HCT116 (cell line): Measurements from ENCODE around the gene SMCO4. TPM values are rescaled to one million over a fixed set of nuclear protein-coding genes. Genes with fewer than 3 reads are reported as not detected.

Experiments used
- ATAC-seq: fragments of 200-7000 bp; cut with Tn5 transposase; 2 replicates; pipeline ENCODE4 v1.9.1; 2020; ENCODE audit warnings: mild to moderate bottlenecking, moderate library complexity
- BruUV-seq: library from RNA; stranded (reverse); fragments of 400-500 nt; replicated peaks from 2 replicates; lab custom pipeline; 2021; lab: Mats Ljungman, UMichigan
- CTCF ChIA-PET: fragments of 300-600 bp; sonication (Branson Sonifier 250); formaldehyde crosslinking; loops from one replicate; lab custom pipeline; 2021; ENCODE audit warnings: antibody characterized with exemption; lab: Charles Lee
- POLR2A ChIA-PET: fragments of 300-600, 350-600 bp; sonication (Branson Sonifier 250); formaldehyde crosslinking; loops from one replicate; lab custom pipeline; 2021; ENCODE audit warnings: antibody characterized with exemption; lab: Charles Lee
- RAD21 ChIA-PET, 2 experiments: fragments of 300-600 bp; sonication (Branson Sonifier 250); formaldehyde crosslinking; loops; one replicate each; lab custom pipeline; 2023; ENCODE audit warnings: low total read pairs in 2 of 2; ENCODE audit not compliant: uncharacterized antibody in 2 of 2, unreplicated experiment in 2 of 2, low non-redundant PET in 1 of 2; lab: Charles Lee
- DNase-seq: peaks from one replicate; pipeline ENCODE4 v3.0.0-alpha.2; 2010; ENCODE audit warnings: low read depth, low spot score
- H2AFZ ChIP-seq: fragments of 200-600 bp; shearing (Covaris generic), sonication (generic); 2 replicates; pipeline ENCODE4 v1.6.1; 2017; ENCODE audit warnings: low read depth, mixed run types, mixed read lengths, antibody characterized with exemption, low read length; ENCODE audit not compliant: poor library complexity, severe bottlenecking
- H3K27ac ChIP-seq: 2 replicates; pipeline ENCODE4 v1.5.1; 2012; ENCODE audit warnings: low read depth, low read length
- H3K27me3 ChIP-seq: fragments of 200-600 bp; sonication (generic); 2 replicates; pipeline ENCODE4 v1.6.1; 2016; ENCODE audit warnings: mixed run types, low read length, mixed read lengths; ENCODE audit not compliant: insufficient read depth
- H3K36me3 ChIP-seq, 2 experiments: fragments of 200-500 bp in 1 of 2; fragments of 200-600 bp in 1 of 2; sonication (Bioruptor generic) in 1 of 2; sonication (generic) in 1 of 2; 2 replicates each; pipeline versions ENCODE4 v1.5.1 to v1.6.1; 2014 to 2016; ENCODE audit warnings: low read length in 2 of 2, inconsistent platforms in 1 of 2, mixed read lengths in 1 of 2, mixed run types in 1 of 2; ENCODE audit not compliant: insufficient read depth in 2 of 2, control insufficient read depth in 1 of 2
- H3K4me1 ChIP-seq, 2 experiments: fragments of 200-600 bp in 1 of 2; sonication (generic) in 1 of 2; 2 replicates each; pipeline versions ENCODE4 v1.5.1 to v1.6.1; 2012 to 2017; ENCODE audit warnings: low read length in 2 of 2, inconsistent platforms in 1 of 2, mild to moderate bottlenecking in 1 of 2, mixed read lengths in 1 of 2, mixed run types in 1 of 2, moderate library complexity in 1 of 2; ENCODE audit not compliant: insufficient read depth in 2 of 2, control insufficient read depth in 1 of 2
- H3K4me2 ChIP-seq: fragments of 200-600 bp; sonication (generic); 2 replicates; pipeline ENCODE4 v1.6.1; 2017; ENCODE audit warnings: mixed run types, low read length, mixed read lengths
- H3K4me3 ChIP-seq, 2 experiments: fragments of 200-600 bp in 1 of 2; sonication (generic) in 1 of 2; replicated peaks in 1 of 2; 2 replicates each; pipeline ENCODE4 v1.5.1; 2011 to 2016; ENCODE audit warnings: low read length in 2 of 2, control low read depth in 1 of 2, low read depth in 1 of 2, mild to moderate bottlenecking in 1 of 2, mixed read lengths in 1 of 2, mixed run types in 1 of 2
- H3K79me2 ChIP-seq: fragments of 200-600 bp; sonication (generic); 2 replicates; pipeline ENCODE4 v1.6.1; 2017; ENCODE audit warnings: mild to moderate bottlenecking, mixed run types, low read length, moderate library complexity, mixed read lengths; ENCODE audit not compliant: insufficient read depth
- H3K9ac ChIP-seq: fragments of 200-600 bp; sonication (generic); 2 replicates; pipeline ENCODE4 v1.6.1; 2016; ENCODE audit warnings: low read length, mixed read lengths
- H3K9me2 ChIP-seq: fragments of 200-600 bp; sonication (generic), shearing (Covaris generic); 2 replicates; pipeline ENCODE4 v1.6.1; 2017; ENCODE audit warnings: mixed run types, mild to moderate bottlenecking, moderate library complexity; ENCODE audit not compliant: insufficient read depth
- H3K9me3 ChIP-seq, 2 experiments: fragments of 200-500 bp in 1 of 2; fragments of 200-600 bp in 1 of 2; sonication (Bioruptor generic) in 1 of 2; sonication (generic) in 1 of 2; 2 replicates each; pipeline ENCODE4 v1.6.1; 2014 to 2017; ENCODE audit warnings: low read length in 2 of 2, mixed read lengths in 2 of 2, inconsistent platforms in 1 of 2, low read depth in 1 of 2, mild to moderate bottlenecking in 1 of 2, mixed run types in 1 of 2, moderate library complexity in 1 of 2; ENCODE audit not compliant: control insufficient read depth in 1 of 2, insufficient read depth in 1 of 2
- H4K20me1 ChIP-seq: fragments of 200-600 bp; sonication (generic), shearing (Covaris generic); 2 replicates; pipeline ENCODE4 v1.6.1; 2017; ENCODE audit warnings: mixed run types, mild to moderate bottlenecking, moderate library complexity; ENCODE audit not compliant: insufficient read depth
- CEBPB ChIP-seq: IDR thresholded peaks from 2 replicates; pipeline ENCODE4 v1.6.1; 2012; ENCODE audit warnings: low read depth
- CTCF ChIP-seq, 3 experiments: fragments of 200-600 bp in 1 of 3; sonication (generic) in 1 of 3; IDR thresholded peaks in 2 of 3; conservative IDR thresholded peaks in 1 of 3; 2 replicates each; pipeline ENCODE4 v1.5.1; 2012 to 2017; ENCODE audit warnings: low read depth in 2 of 3, low read length in 2 of 3, antibody characterized with exemption in 1 of 3, borderline replicate concordance in 1 of 3, control low read depth in 1 of 3, mild to moderate bottlenecking in 1 of 3, mixed read lengths in 1 of 3, mixed run types in 1 of 3, moderate library complexity in 1 of 3; ENCODE audit not compliant: insufficient read depth in 1 of 3
- EZH2phosphoT487 ChIP-seq: fragments of 200-600 bp; IDR thresholded peaks from 2 replicates; pipeline ENCODE4 v1.6.1; 2018; ENCODE audit warnings: antibody characterized with exemption, borderline replicate concordance
- POLR2A ChIP-seq: IDR thresholded peaks from 2 replicates; pipeline ENCODE4 v1.7.0; 2011; ENCODE audit warnings: borderline replicate concordance; ENCODE audit not compliant: insufficient read depth, insufficient read length; ENCODE audit errors: extremely low read depth
- POLR2AphosphoS5 ChIP-seq: IDR thresholded peaks from 2 replicates; pipeline ENCODE4 v1.6.1; 2011; ENCODE audit warnings: mild to moderate bottlenecking, low read depth, low read length, moderate library complexity
- RAD21 ChIP-seq: IDR thresholded peaks from 2 replicates; pipeline ENCODE4 v1.6.1; 2012; ENCODE audit warnings: low read depth, mild to moderate bottlenecking
- SIN3A ChIP-seq: IDR thresholded peaks from 2 replicates; pipeline ENCODE4 v1.6.1; 2012; ENCODE audit warnings: low read depth
- SRF ChIP-seq: IDR thresholded peaks from 2 replicates; pipeline ENCODE4 v1.6.1; 2012; ENCODE audit warnings: low read depth
- ZNF274 ChIP-seq: fragments of 200-500 bp; sonication (Bioruptor generic); IDR thresholded peaks from 2 replicates; pipeline ENCODE4 v1.6.1; 2014; ENCODE audit warnings: mild to moderate bottlenecking, low read depth, low read length, inconsistent platforms
- intact Hi-C: fragments of 100-400 bp; cut with micrococcal nuclease; formaldehyde crosslinking; loops from 2 replicates; pipeline ENCODE4 v1.10.0; 2022
- total RNA-seq: library from RNA; stranded (reverse); gene quantifications from one replicate; pipeline ENCODE4 v1.2.1, GENCODE V29; 2021; ENCODE audit not compliant: unreplicated experiment

SMCO4 gene
- total RNA-seq, 1 experiment from 2014 or later = 23.1 TPM

- TF ChIP-seq POLR2AphosphoS5 (no peak), EZH2phosphoT487 (no peak), RAD21 (no peak), ZNF274 (no peak), POLR2A (no peak), SIN3A (no peak), SRF (no peak)
Measured at GRCh38 chr11:93524173-93524536, 19.0 kb downstream of the SMCO4 start (continued).

GRCh38 chr11:93520726-93521509 lies 22.3 kb downstream of the SMCO4 start:
- RAD21 ChIA-PET = no interaction called here
- Histone ChIP-seq H3K9ac (no peak overlapping the region), H3K27ac (no peak overlapping the region), H3K79me2 (no peaks in the 10 kb centered on the region), H3K4me3 (no peak overlapping the region), H3K27me3 (no peaks in the 10 kb centered on the region), H3K36me3 (no peaks in the 10 kb centered on the region), H3K9me2 (no peaks in the 10 kb centered on the region), H2AFZ (no peak overlapping the region), H3K4me2 (no peak overlapping the region), H3K4me1 (no peaks in the 10 kb centered on the region), H4K20me1 (no peaks in the 10 kb centered on the region), H3K9me3 (no peaks in the 10 kb centered on the region)
- no peak for DNase-seq
- CTCF ChIA-PET = no interaction called here
- TF ChIP-seq CTCF (IDR thresholded peaks at IDR 0.05 in 2 of 3, conservative IDR thresholded peaks at IDR 0.05 in 1 of 3; ENCODE audit: borderline replicate concordance in 1 of 3, insufficient read depth in 1 of 3, low read depth in 2 of 3, low read length in 2 of 3) (no peak), POLR2AphosphoS5 (no peak), CEBPB (no peak)
- POLR2A ChIA-PET = no interaction called here
- no peak for ATAC-seq
- intact Hi-C loops = no loop called here
- BruUV-seq = no TSS peak
